Hepatocyte (in vitro differentiated cells): ENCODE measurements around the gene RALGPS2. TPM values are rescaled to one million over a fixed set of nuclear protein-coding genes. Genes with fewer than 3 reads are reported as not detected.

Source experiments
- DNase-seq: peaks from one replicate; pipeline ENCODE4 v3.0.0-alpha.2; 2016; ENCODE audit warnings: low spot score
- H2AFZ ChIP-seq: fragments of 200-600 bp; sonication (generic); 2 replicates; pipeline ENCODE4 v1.6.0; 2016; ENCODE audit warnings: antibody characterized with exemption, mild to moderate bottlenecking
- H3K27ac ChIP-seq: fragments of 200-600 bp; sonication (generic); 2 replicates; pipeline ENCODE4 v1.5.1; 2016; ENCODE audit warnings: mild to moderate bottlenecking
- H3K27me3 ChIP-seq: fragments of 200-600 bp; sonication (generic); 2 replicates; pipeline ENCODE4 v1.6.1; 2016
- H3K36me3 ChIP-seq: fragments of 200-600 bp; sonication (generic); replicated peaks from 2 replicates; pipeline ENCODE4 v1.5.1; 2016; ENCODE audit warnings: low read depth; ENCODE audit not compliant: insufficient read depth
- H3K4me1 ChIP-seq: fragments of 200-600 bp; sonication (generic); 2 replicates; pipeline ENCODE4 v1.5.1; 2016; ENCODE audit warnings: mild to moderate bottlenecking, moderate library complexity; ENCODE audit not compliant: insufficient read depth
- H3K4me2 ChIP-seq: fragments of 200-600 bp; sonication (generic); 2 replicates; pipeline ENCODE4 v1.6.0; 2016
- H3K4me3 ChIP-seq: fragments of 200-600 bp; sonication (generic); 2 replicates; pipeline ENCODE4 v1.5.1; 2016; ENCODE audit warnings: mild to moderate bottlenecking
- H3K79me2 ChIP-seq: fragments of 200-600 bp; sonication (generic); 2 replicates; pipeline ENCODE4 v1.6.0; 2017; ENCODE audit warnings: mild to moderate bottlenecking
- H3K9me2 ChIP-seq: fragments of 200-600 bp; sonication (generic); replicated peaks from 2 replicates; pipeline ENCODE4 v1.6.0; 2017; ENCODE audit warnings: mild to moderate bottlenecking; ENCODE audit not compliant: insufficient read depth
- H3K9me3 ChIP-seq: fragments of 200-600 bp; sonication (generic); 2 replicates; pipeline ENCODE4 v1.5.1; 2016; ENCODE audit warnings: low read depth, mild to moderate bottlenecking
- H4K20me1 ChIP-seq: fragments of 200-600 bp; sonication (generic); 2 replicates; pipeline ENCODE4 v1.6.0; 2016; ENCODE audit warnings: mild to moderate bottlenecking; ENCODE audit not compliant: insufficient read depth, poor library complexity, severe bottlenecking
- EZH2 ChIP-seq: fragments of 200-600 bp; sonication (generic); IDR thresholded peaks from 2 replicates; pipeline ENCODE4 v1.6.1; 2016; ENCODE audit warnings: antibody characterized with exemption, mild to moderate bottlenecking, borderline replicate concordance
- EZH2phosphoT487 ChIP-seq: fragments of 200-600 bp; sonication (generic); IDR thresholded peaks from one replicate; pipeline ENCODE4 v1.6.1; 2018; ENCODE audit warnings: antibody characterized with exemption, mild to moderate bottlenecking, low read depth, moderate library complexity; ENCODE audit not compliant: unreplicated experiment, severe bottlenecking
- WGBS: methylation state at CpG from one replicate; pipeline ENCODE4 v1.1.6; 2016; ENCODE audit warnings: low lambda C conversion rate; ENCODE audit errors: missing lambda C conversion rate; 5-methylcytosine and 5-hydroxymethylcytosine counted together
- polyA plus RNA-seq: library from polyadenylated mRNA; unstranded; fragments of >200 nt; fragmentation: Nextera tagmentation; extraction: Ambion mirVana; gene quantifications from 2 replicates; pipeline ENCODE4 v1.2.1, GENCODE V29; 2016
- total RNA-seq: library from RNA; depleted of rRNA; stranded (reverse); fragments of >200 nt; gene quantifications from 2 replicates; pipeline ENCODE4 v1.2.3, GENCODE V29; 2014
- TF ChIP-seq, protein P1 (sequence below): fragments of 200-600 bp; sonication (generic); IDR thresholded peaks from 2 replicates; pipeline ENCODE4 v1.5.1; 2016; ENCODE audit warnings: antibody characterized with exemption, mild to moderate bottlenecking; ENCODE audit not compliant: poor library complexity

RALGPS2 gene
- total and polyA plus RNA-seq, 2 experiments from 2014 or later, result 9.3 to 35.4 TPM

GRCh38 chr1:178870944-178871343, 145.9 kb downstream of the RALGPS2 start, which contains the start of gene ANGPTL1:
Gene ANGPTL1, minus strand, starts transcription at chr1:178871077. Its CDS starts 5,301 bp downstream, at chr1:178865776.
- H3K4me2 ChIP-seq, result peak within 1 kb of the TSS; percentile 46
- H3K27me3 ChIP-seq, result no peaks in the 10 kb centered on the region
- peak within 1 kb of the TSS; percentile 1 for H3K4me3 ChIP-seq
- DNase-seq, result peak; percentile 16
- H2AFZ ChIP-seq, result no peak within 1 kb of the TSS
- WGBS, result 31% methylated on average over 4 of the region's 4 CpGs
- H3K9me2 ChIP-seq, result no peaks in the 10 kb centered on the region
- no peaks in the 10 kb centered on the region for H3K36me3 ChIP-seq
- H3K4me1 ChIP-seq, result peaks cover 20% of the 10 kb centered on the region
- H3K27ac ChIP-seq, result peak within 1 kb of the TSS; percentile 19
- TF ChIP-seq, protein P1, sequence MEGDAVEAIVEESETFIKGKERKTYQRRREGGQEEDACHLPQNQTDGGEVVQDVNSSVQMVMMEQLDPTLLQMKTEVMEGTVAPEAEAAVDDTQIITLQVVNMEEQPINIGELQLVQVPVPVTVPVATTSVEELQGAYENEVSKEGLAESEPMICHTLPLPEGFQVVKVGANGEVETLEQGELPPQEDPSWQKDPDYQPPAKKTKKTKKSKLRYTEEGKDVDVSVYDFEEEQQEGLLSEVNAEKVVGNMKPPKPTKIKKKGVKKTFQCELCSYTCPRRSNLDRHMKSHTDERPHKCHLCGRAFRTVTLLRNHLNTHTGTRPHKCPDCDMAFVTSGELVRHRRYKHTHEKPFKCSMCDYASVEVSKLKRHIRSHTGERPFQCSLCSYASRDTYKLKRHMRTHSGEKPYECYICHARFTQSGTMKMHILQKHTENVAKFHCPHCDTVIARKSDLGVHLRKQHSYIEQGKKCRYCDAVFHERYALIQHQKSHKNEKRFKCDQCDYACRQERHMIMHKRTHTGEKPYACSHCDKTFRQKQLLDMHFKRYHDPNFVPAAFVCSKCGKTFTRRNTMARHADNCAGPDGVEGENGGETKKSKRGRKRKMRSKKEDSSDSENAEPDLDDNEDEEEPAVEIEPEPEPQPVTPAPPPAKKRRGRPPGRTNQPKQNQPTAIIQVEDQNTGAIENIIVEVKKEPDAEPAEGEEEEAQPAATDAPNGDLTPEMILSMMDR, result no peak
- no peaks in the 10 kb centered on the region for H3K9me3 ChIP-seq
- H4K20me1 ChIP-seq, result no peaks in the 10 kb centered on the region
- H3K79me2 ChIP-seq, result peaks cover 15% of the 10 kb centered on the region

- H3K4me2 ChIP-seq, result peak overlapping the region; percentile 46
- TF ChIP-seq EZH2 (no peak), EZH2phosphoT487 (no peak)
- TF ChIP-seq, protein P1, result no peak
- no peak for DNase-seq
Observed at GRCh38 chr1:178871551-178872320, 146.7 kb downstream of the RALGPS2 start.

GRCh38 chr1:178874966-178875365, 149.9 kb downstream of the RALGPS2 start:
- DNase-seq, result no peak
- Histone ChIP-seq H4K20me1 (no peaks in the 10 kb centered on the region), H3K27me3 (no peaks in the 10 kb centered on the region), H3K4me3 (no peak overlapping the region), H3K9me2 (no peaks in the 10 kb centered on the region), H3K4me2 (no peak overlapping the region), H3K9me3 (no peaks in the 10 kb centered on the region), H3K79me2 (no peaks in the 10 kb centered on the region), H3K36me3 (no peaks in the 10 kb centered on the region), H2AFZ (no peak overlapping the region), H3K27ac (no peak overlapping the region), H3K4me1 (peaks cover 20% of the 10 kb centered on the region)
- TF ChIP-seq, protein P1, result no peak
- no peak for TF ChIP-seq EZH2
- TF ChIP-seq EZH2phosphoT487, result no peak
- 87% methylated on average over 2 of the region's 2 CpGs for WGBS

More at GRCh38 chr1:178871551-178872320, 146.7 kb downstream of the RALGPS2 start:
- H3K9me2 ChIP-seq, result no peaks in the 10 kb centered on the region
- no peak overlapping the region for H3K4me3 ChIP-seq
- H3K36me3 ChIP-seq, result no peaks in the 10 kb centered on the region
- peak overlapping the region; percentile 19 for H3K27ac ChIP-seq
- peaks cover 20% of the 10 kb centered on the region for H3K4me1 ChIP-seq
- no peaks in the 10 kb centered on the region for H3K27me3 ChIP-seq
- H3K79me2 ChIP-seq, result peaks cover 13% of the 10 kb centered on the region
- no peaks in the 10 kb centered on the region for H4K20me1 ChIP-seq
- H3K9me3 ChIP-seq, result no peaks in the 10 kb centered on the region
- H2AFZ ChIP-seq, result no peak overlapping the region
